PFSK-1 (cell line): ENCODE results near the gene GRK5.

Experiments used
- POLR2AphosphoS5 ChIP-seq: IDR thresholded peaks from 2 replicates; pipeline ENCODE4 v1.6.1; 2012; ENCODE audit warnings: low read depth, mild to moderate bottlenecking, control low read depth, low read length, moderate library complexity
- SIN3A ChIP-seq: IDR thresholded peaks from 2 replicates; pipeline ENCODE4 v1.6.1; 2012; ENCODE audit warnings: mild to moderate bottlenecking, low read length, moderate library complexity, borderline replicate concordance; ENCODE audit not compliant: insufficient read depth

DNA sequence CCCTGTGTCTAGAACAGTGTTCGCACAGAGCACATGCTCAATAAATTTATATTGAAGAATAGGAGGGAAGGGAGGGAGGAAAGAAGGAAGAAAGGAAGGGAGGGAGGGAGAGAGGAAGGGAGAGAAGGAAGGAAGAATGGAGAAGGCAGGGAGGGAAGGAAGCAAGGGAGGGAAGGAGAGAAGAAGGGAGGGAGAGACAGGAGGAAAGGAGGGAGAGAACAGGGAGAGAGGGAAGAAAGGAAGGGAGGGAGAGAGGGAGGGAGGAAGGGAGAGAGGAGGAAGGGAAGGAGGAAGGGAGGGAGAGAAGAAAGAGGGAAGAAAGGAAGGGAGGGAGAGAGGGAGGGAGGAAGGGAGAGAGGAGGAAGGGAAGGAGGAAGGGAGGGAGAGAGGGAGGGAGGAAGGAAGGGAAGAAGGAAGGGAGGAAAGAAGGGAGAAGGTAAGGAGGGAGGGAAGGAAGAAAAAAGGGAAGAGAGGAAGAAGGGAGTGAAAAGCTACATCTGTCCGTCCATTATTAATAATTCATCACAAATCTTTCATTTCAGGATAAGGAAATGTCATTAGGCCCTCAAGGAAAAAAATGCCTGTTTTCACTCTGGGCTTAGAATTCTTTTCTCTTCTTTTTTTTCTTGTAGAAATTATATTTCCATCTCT lies 79.7 kb downstream of the GRK5 start:
- no peak for TF ChIP-seq SIN3A
- TF ChIP-seq POLR2AphosphoS5 = no peak
